ENCODE results near the gene NRP1.
A peak's percentile ranks its signal among the peaks of the same experiment; 100 is the strongest.

NRP1 gene

DNA sequence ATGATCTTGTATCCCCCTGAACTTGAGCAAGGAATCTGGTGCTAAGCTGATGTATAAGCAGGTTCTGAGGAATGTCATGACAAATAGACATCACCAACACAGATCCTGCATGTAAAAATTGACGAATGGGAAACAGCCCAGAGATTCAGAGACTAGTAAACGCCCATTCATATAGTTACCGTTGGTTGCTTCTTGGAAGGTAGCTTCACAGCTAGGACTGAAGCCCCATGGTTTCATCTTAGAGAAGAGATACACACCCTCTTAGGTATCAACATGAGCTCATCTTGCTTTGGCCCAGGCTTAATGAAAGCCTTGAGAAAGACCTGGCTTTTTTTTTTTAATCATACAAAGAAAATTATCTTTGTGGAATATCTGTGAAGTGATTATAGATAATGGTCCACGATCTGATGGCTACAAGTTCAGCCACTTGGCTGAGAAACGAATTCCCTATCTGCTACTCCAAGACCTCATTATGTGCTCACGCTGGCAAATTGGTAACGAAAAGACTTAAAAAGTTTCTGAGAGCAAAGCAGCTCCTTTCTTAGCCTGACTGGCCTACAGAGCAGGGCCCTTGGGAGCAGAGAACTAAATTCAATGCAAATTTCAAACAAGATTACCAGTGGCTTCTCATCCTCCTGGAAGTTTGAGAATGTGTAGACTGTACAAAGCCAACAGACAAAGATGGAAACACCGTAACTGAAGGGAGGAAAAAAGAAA is 181.1 kb downstream of the NRP1 start:
- Histone ChIP-seq H3K9me2 (replicated peaks; ENCODE audit: insufficient read depth, low read length) (no peaks in the 10 kb centered on the region), H3K79me2 (ENCODE audit: low read length) (no peaks in the 10 kb centered on the region), H3K4me3 (ENCODE audit: low read length) (no peak overlapping the region), H3F3A (ENCODE audit: insufficient read depth, low read length) (no peaks in the 10 kb centered on the region), H3K27me3 (replicated peaks; ENCODE audit: insufficient read depth, low read length) (no peaks in the 10 kb centered on the region), H2AFZ (ENCODE audit: low read length) (0 out of 2 replicates have a peak overlapping the region, but pooled peaks have one; percentile 24), H3K36me3 (replicated peaks; ENCODE audit: insufficient read depth, low read length) (no peaks in the 10 kb centered on the region), H3K9me3 (replicated peaks; ENCODE audit: insufficient read depth, low read length) (no peaks in the 10 kb centered on the region), H3K27ac (ENCODE audit: low read length) (no peak overlapping the region; the same call in 1 of the 2 replicates), H3K9ac (ENCODE audit: low read length) (no peak overlapping the region), H3K4me2 (ENCODE audit: low read depth, low read length) (peak overlapping the region; percentile 51), H4K20me1 (ENCODE audit: insufficient read depth, low read length) (no peaks in the 10 kb centered on the region), H3K4me1 (ENCODE audit: low read length) (peaks cover 9% of the 10 kb centered on the region)
- no peak for DNase-seq
- TF ChIP-seq CTCF (IDR thresholded peaks at IDR 0.05; ENCODE audit: low read length) = no peak
- no peak for TF ChIP-seq EZH2 (optimal IDR thresholded peaks at IDR 0.05; ENCODE audit: low read depth, low read length)
- no peak for TF ChIP-seq EZH2phosphoT487 (IDR thresholded peaks at IDR 0.05; ENCODE audit: low read length)

DNA sequence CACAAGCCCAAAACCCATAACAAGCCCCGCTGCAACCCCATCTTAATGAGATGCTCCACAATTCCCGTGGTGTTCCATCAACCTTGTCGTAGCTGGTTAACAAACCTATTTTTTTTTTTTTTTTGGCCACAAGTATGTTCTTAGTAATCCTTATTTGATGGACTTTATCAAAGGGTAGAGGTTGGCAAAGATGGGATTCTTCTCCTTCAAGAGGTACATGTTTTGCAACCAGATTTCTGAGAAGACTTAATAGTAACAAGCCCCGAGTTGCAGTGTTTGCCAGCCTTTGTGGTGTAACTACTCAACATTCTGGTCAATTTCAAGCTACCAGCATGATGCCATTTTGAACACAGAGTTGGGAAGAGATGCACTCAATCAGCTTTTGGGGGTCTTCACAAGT is 181.7 kb downstream of the NRP1 start:
- peaks cover 9% of the 10 kb centered on the region for H3K4me1 ChIP-seq (ENCODE audit: low read length)
- DNase-seq = no peak
- H3K27me3 ChIP-seq (replicated peaks; ENCODE audit: insufficient read depth, low read length) = no peaks in the 10 kb centered on the region
- no peak overlapping the region for H3K4me3 ChIP-seq (ENCODE audit: low read length)
- no peaks in the 10 kb centered on the region for H3F3A ChIP-seq (ENCODE audit: insufficient read depth, low read length)
- H3K4me2 ChIP-seq (ENCODE audit: low read depth, low read length) = no peak overlapping the region
- no peaks in the 10 kb centered on the region for H3K79me2 ChIP-seq (ENCODE audit: low read length)
- no peak overlapping the region for H2AFZ ChIP-seq (ENCODE audit: low read length)
- H3K36me3 ChIP-seq (replicated peaks; ENCODE audit: insufficient read depth, low read length) = no peaks in the 10 kb centered on the region
- TF ChIP-seq EZH2phosphoT487 (IDR thresholded peaks at IDR 0.05; ENCODE audit: low read length) (no peak), CTCF (IDR thresholded peaks at IDR 0.05; ENCODE audit: low read length) (no peak)
- no peak overlapping the region for H3K27ac ChIP-seq (ENCODE audit: low read length)
- H4K20me1 ChIP-seq (ENCODE audit: insufficient read depth, low read length) = no peaks in the 10 kb centered on the region
- no peak overlapping the region for H3K9ac ChIP-seq (ENCODE audit: low read length)
- no peaks in the 10 kb centered on the region for H3K9me2 ChIP-seq (replicated peaks; ENCODE audit: insufficient read depth, low read length)
- no peaks in the 10 kb centered on the region for H3K9me3 ChIP-seq (replicated peaks; ENCODE audit: insufficient read depth, low read length)

- TF ChIP-seq EZH2 (optimal IDR thresholded peaks at IDR 0.05; ENCODE audit: low read depth, low read length) (no peak), EZH2phosphoT487 (IDR thresholded peaks at IDR 0.05; ENCODE audit: low read length) (no peak), CTCF (IDR thresholded peaks at IDR 0.05; ENCODE audit: low read length) (no peak)
- Histone ChIP-seq H3K36me3 (replicated peaks; ENCODE audit: insufficient read depth, low read length) (no peaks in the 10 kb centered on the region), H4K20me1 (ENCODE audit: insufficient read depth, low read length) (no peaks in the 10 kb centered on the region), H3K4me3 (ENCODE audit: low read length) (no peak overlapping the region), H3K79me2 (ENCODE audit: low read length) (no peaks in the 10 kb centered on the region), H3K9me2 (replicated peaks; ENCODE audit: insufficient read depth, low read length) (no peaks in the 10 kb centered on the region), H3K27me3 (replicated peaks; ENCODE audit: insufficient read depth, low read length) (no peaks in the 10 kb centered on the region), H3K27ac (ENCODE audit: low read length) (peak overlapping the region; percentile 57; the same call in 1 of the 2 replicates), H3F3A (ENCODE audit: insufficient read depth, low read length) (no peaks in the 10 kb centered on the region), H2AFZ (ENCODE audit: low read length) (no peak overlapping the region), H3K9me3 (replicated peaks; ENCODE audit: insufficient read depth, low read length) (no peaks in the 10 kb centered on the region), H3K9ac (ENCODE audit: low read length) (no peak overlapping the region), H3K4me1 (ENCODE audit: low read length) (peaks cover 9% of the 10 kb centered on the region), H3K4me2 (ENCODE audit: low read depth, low read length) (no peak overlapping the region)
- DNase-seq = no peak
These were observed 182.3 kb downstream of the NRP1 start for GRCh38 chr10:33152146-33152545.
